HG03097 (cell line): ENCODE results near the gene EIF4E2.
"Not testable (repeated sequence)": the region's sequence is repeated elsewhere in the genome, so short reads cannot be mapped to it uniquely, and the experiment has no call there.

Source experiments
- ATAC-seq: cut with Tn5 transposase; IDR thresholded peaks from one replicate; pipeline ENCODE4 v1.9.1; 2021; ENCODE audit not compliant: unreplicated experiment, low FRiP score

Gene EIF4E2

GRCh38 chr2:232521959-232522622 is 28.4 kb upstream of the EIF4E2 start:
- ATAC-seq: no peak

- no peak for ATAC-seq
These were observed 27.7 kb upstream of the EIF4E2 start for GRCh38 chr2:232522623-232523401.

- no peak for ATAC-seq
These were observed 27.1 kb upstream of the EIF4E2 start for GRCh38 chr2:232523402-232523681.

- no peak for ATAC-seq
These were observed 26.5 kb upstream of the EIF4E2 start for GRCh38 chr2:232523682-232524597.

GRCh38 chr2:232524771-232525170 is 25.7 kb upstream of the EIF4E2 start:
- ATAC-seq: no peak

GRCh38 chr2:232525199-232525598 is 25.3 kb upstream of the EIF4E2 start:
- ATAC-seq: no peak

GRCh38 chr2:232525791-232526371 is 24.6 kb upstream of the EIF4E2 start, which contains the start of gene CHRND:
TSS of gene CHRND (plus strand) at chr2:232526160. CDS start at chr2:232526216, 56 bp downstream.
- ATAC-seq: no peak

- no peak for ATAC-seq
These were observed 24.0 kb upstream of the EIF4E2 start for GRCh38 chr2:232526372-232526941.

GRCh38 chr2:232527905-232528470 is 22.5 kb upstream of the EIF4E2 start:
- ATAC-seq: no peak

- ATAC-seq: no peak
These were observed 21.6 kb upstream of the EIF4E2 start for GRCh38 chr2:232528746-232529460.

GRCh38 chr2:232529806-232530547 is 20.5 kb upstream of the EIF4E2 start:
- ATAC-seq: no peak

GRCh38 chr2:232530626-232531260 is 19.7 kb upstream of the EIF4E2 start:
- no peak for ATAC-seq

GRCh38 chr2:232532419-232532818 is 18.1 kb upstream of the EIF4E2 start:
- ATAC-seq: no peak

GRCh38 chr2:232532821-232533220 is 17.7 kb upstream of the EIF4E2 start:
- not testable (repeated sequence) for ATAC-seq

- ATAC-seq: no peak
These were observed 16.4 kb upstream of the EIF4E2 start for GRCh38 chr2:232533944-232534710.

- no peak for ATAC-seq
These were observed 15.4 kb upstream of the EIF4E2 start for GRCh38 chr2:232534940-232535651.
